IMR-90 (cell line): ENCODE measurements around the gene NRP2. TPM values are rescaled to one million over a fixed set of nuclear protein-coding genes. Genes with fewer than 3 reads are reported as not detected.

ENCODE experiments used
- ATAC-seq: fragments of 200-7000 bp; cut with Tn5 transposase; 2 replicates; pipeline ENCODE4 v1.9.1; 2020; ENCODE audit warnings: low read depth, mild to moderate bottlenecking, moderate library complexity
- BruUV-seq: library from RNA; stranded (reverse); fragments of 400-500 nt; replicated peaks from 2 replicates; lab custom pipeline; 2021; lab: Mats Ljungman, UMichigan
- CTCF ChIA-PET: fragments of 300-600 bp; formaldehyde crosslinking; extraction: SDS; loops from one replicate; lab custom pipeline; 2021; ENCODE audit warnings: antibody characterized with exemption; lab: Yijun Ruan, JAX
- POLR2A ChIA-PET: fragments of 300-600 bp; sonication (Branson Sonifier 250); formaldehyde crosslinking; loops from one replicate; lab custom pipeline; 2022; ENCODE audit warnings: antibody characterized with exemption; ENCODE audit not compliant: unreplicated experiment; lab: Charles Lee
- DNase-seq: peaks from one replicate; pipeline ENCODE4 v3.0.0; 2013
- H2AFZ ChIP-seq: replicated peaks from 2 replicates; pipeline ENCODE3; 2013; ENCODE audit warnings: low read length, mild to moderate bottlenecking; ENCODE audit not compliant: poor library complexity
- H2AK5ac ChIP-seq: 2 replicates; pipeline ENCODE4 v1.6.1; 2013; ENCODE audit warnings: low read depth, low read length, inconsistent platforms
- H2AK9ac ChIP-seq: replicated peaks from 2 replicates; pipeline ENCODE3; 2013; ENCODE audit warnings: mild to moderate bottlenecking, low read depth, low read length, moderate library complexity; ENCODE audit not compliant: poor library complexity
- H2BK120ac ChIP-seq: 2 replicates; pipeline ENCODE4 v1.6.1; 2013; ENCODE audit warnings: low read depth, low read length, inconsistent platforms
- H2BK15ac ChIP-seq: 3 replicates; pipeline ENCODE4 v1.6.1; 2013; ENCODE audit warnings: low read depth, low read length, inconsistent platforms
- H2BK20ac ChIP-seq: 2 replicates; pipeline ENCODE4 v1.6.1; 2013; ENCODE audit warnings: low read depth, mild to moderate bottlenecking, inconsistent platforms, low read length, moderate library complexity
- H2BK5ac ChIP-seq: 2 replicates; pipeline ENCODE4 v1.6.1; 2013; ENCODE audit warnings: mild to moderate bottlenecking, low read depth, low read length, inconsistent platforms; ENCODE audit not compliant: poor library complexity, severe bottlenecking
- H3K14ac ChIP-seq: replicated peaks from 2 replicates; pipeline ENCODE4 v1.6.1; 2013; ENCODE audit warnings: low read depth, low read length, inconsistent platforms
- H3K18ac ChIP-seq: 2 replicates; pipeline ENCODE4 v1.6.1; 2013; ENCODE audit warnings: low read depth, low read length, control low read depth
- H3K23ac ChIP-seq: 2 replicates; pipeline ENCODE4 v1.6.1; 2013; ENCODE audit warnings: low read depth, low read length, inconsistent platforms
- H3K27ac ChIP-seq: 2 replicates; pipeline ENCODE4 v1.5.1; 2013; ENCODE audit warnings: mild to moderate bottlenecking, control low read depth, low read length; ENCODE audit not compliant: insufficient read depth
- H3K27me3 ChIP-seq: 2 replicates; pipeline ENCODE4 v1.6.1; 2013; ENCODE audit warnings: low read length; ENCODE audit not compliant: control insufficient read depth, insufficient read depth
- H3K36me3 ChIP-seq: 2 replicates; pipeline ENCODE4 v1.6.1; 2013; ENCODE audit warnings: low read length, mixed read lengths; ENCODE audit not compliant: control insufficient read depth, insufficient read depth
- H3K4ac ChIP-seq: 2 replicates; pipeline ENCODE4 v1.6.1; 2013; ENCODE audit warnings: low read depth, low read length, inconsistent platforms
- H3K4me1 ChIP-seq: 2 replicates; pipeline ENCODE4 v1.6.1; 2013; ENCODE audit warnings: low read length, mixed read lengths; ENCODE audit not compliant: control insufficient read depth, insufficient read depth
- H3K4me2 ChIP-seq: 2 replicates; pipeline ENCODE4 v1.6.1; 2013; ENCODE audit warnings: low read depth, mild to moderate bottlenecking, control low read depth, low read length, moderate library complexity
- H3K4me3 ChIP-seq: 2 replicates; pipeline ENCODE4 v1.5.1; 2013; ENCODE audit warnings: low read depth, mild to moderate bottlenecking, control low read depth, low read length, moderate library complexity; ENCODE audit not compliant: insufficient read depth
- H3K56ac ChIP-seq: 2 replicates; pipeline ENCODE4 v1.6.1; 2013; ENCODE audit warnings: low read length, inconsistent platforms; ENCODE audit not compliant: insufficient read depth; ENCODE audit errors: extremely low read depth
- H3K79me1 ChIP-seq, 2 experiments: 2 replicates each; pipeline ENCODE4 v1.6.1; 2013; ENCODE audit warnings: low read length in 2 of 2, inconsistent platforms in 1 of 2, low read depth in 1 of 2
- H3K9ac ChIP-seq: 2 replicates; pipeline ENCODE4 v1.6.1; 2013; ENCODE audit warnings: low read depth, low read length, control low read depth
- H3K9me1 ChIP-seq: 2 replicates; pipeline ENCODE4 v1.6.1; 2013; ENCODE audit warnings: low read length, inconsistent platforms; ENCODE audit not compliant: insufficient read depth
- H3K9me3 ChIP-seq: 2 replicates; pipeline ENCODE4 v1.6.1; 2013; ENCODE audit warnings: low read length; ENCODE audit not compliant: control insufficient read depth, insufficient read depth
- H4K20me1 ChIP-seq: 2 replicates; pipeline ENCODE4 v1.6.1; 2013; ENCODE audit warnings: low read length, inconsistent platforms; ENCODE audit not compliant: insufficient read depth
- H4K5ac ChIP-seq: 2 replicates; pipeline ENCODE4 v1.6.1; 2013; ENCODE audit warnings: mild to moderate bottlenecking, low read depth, low read length, control low read depth
- H4K8ac ChIP-seq, 2 experiments: 2 replicates each; pipeline ENCODE4 v1.6.1; 2013; ENCODE audit warnings: low read depth in 2 of 2, low read length in 2 of 2, control low read depth in 1 of 2, inconsistent platforms in 1 of 2
- H4K91ac ChIP-seq: 2 replicates; pipeline ENCODE4 v1.6.1; 2013; ENCODE audit warnings: low read depth, low read length, inconsistent platforms; ENCODE audit not compliant: insufficient read depth
- BHLHE40 ChIP-seq: fragments of 150-350 bp; IDR thresholded peaks from 2 replicates; pipeline ENCODE4 v1.6.1; 2016; ENCODE audit warnings: mild to moderate bottlenecking, low read depth, low read length
- CEBPB ChIP-seq: IDR thresholded peaks from 2 replicates; pipeline ENCODE4 v1.6.1; 2012; ENCODE audit warnings: low read depth, low read length, improper control_type of control experiment
- CHD1 ChIP-seq: IDR thresholded peaks from 2 replicates; pipeline ENCODE4 v1.6.1; 2012; ENCODE audit warnings: low read depth, low read length, improper control_type of control experiment
- CTCF ChIP-seq: conservative IDR thresholded peaks from 2 replicates; pipeline ENCODE4 v1.5.1; 2012; ENCODE audit warnings: mild to moderate bottlenecking, low read depth, low read length, improper control_type of control experiment
- FOS ChIP-seq: fragments of 150-350 bp; IDR thresholded peaks from 2 replicates; pipeline ENCODE4 v1.6.1; 2016; ENCODE audit warnings: low read depth, low read length
- MAFK ChIP-seq: IDR thresholded peaks from 2 replicates; pipeline ENCODE4 v1.6.1; 2012; ENCODE audit warnings: low read depth, low read length, improper control_type of control experiment
- MAZ ChIP-seq: IDR thresholded peaks from 2 replicates; pipeline ENCODE4 v1.6.1; 2012; ENCODE audit warnings: low read depth, mild to moderate bottlenecking, low read length, improper control_type of control experiment, moderate library complexity, borderline replicate concordance
- MXI1 ChIP-seq: IDR thresholded peaks from 2 replicates; pipeline ENCODE4 v1.6.1; 2012; ENCODE audit warnings: low read depth, mild to moderate bottlenecking, low read length, moderate library complexity, borderline replicate concordance
- NFE2L2 ChIP-seq: fragments of 150-350 bp; IDR thresholded peaks from 2 replicates; pipeline ENCODE4 v1.6.1; 2016; ENCODE audit warnings: low read depth, mild to moderate bottlenecking, low read length
- POLR2A ChIP-seq: IDR thresholded peaks from 2 replicates; pipeline ENCODE4 v1.6.1; 2012; ENCODE audit warnings: mild to moderate bottlenecking, low read depth, low read length
- RAD21 ChIP-seq: IDR thresholded peaks from 2 replicates; pipeline ENCODE4 v1.6.1; 2012; ENCODE audit warnings: low read length, improper control_type of control experiment
- RCOR1 ChIP-seq: IDR thresholded peaks from 2 replicates; pipeline ENCODE4 v1.6.1; 2012; ENCODE audit warnings: mild to moderate bottlenecking, low read length, improper control_type of control experiment; ENCODE audit not compliant: insufficient replicate concordance
- RFX5 ChIP-seq: IDR thresholded peaks from 2 replicates; pipeline ENCODE4 v1.8.0; 2012; ENCODE audit warnings: low read depth, mild to moderate bottlenecking, low read length, moderate library complexity
- SMC3 ChIP-seq: fragments of 150-350 bp; IDR thresholded peaks from 2 replicates; pipeline ENCODE4 v1.6.1; 2016; ENCODE audit warnings: low read depth, mild to moderate bottlenecking, antibody characterized with exemption, low read length, moderate library complexity
- USF2 ChIP-seq: fragments of 150-350 bp; IDR thresholded peaks from 2 replicates; pipeline ENCODE4 v1.6.1; 2017; ENCODE audit warnings: mild to moderate bottlenecking, antibody characterized with exemption, low read length, low read depth
- WGBS, 2 experiments: methylation state at CpG; one replicate each; pipeline versions ENCODE4 v1.1.5 to v1.1.7; 2013; ENCODE audit warnings: missing lambda C conversion rate in 2 of 2; ENCODE audit not compliant: insufficient read length in 1 of 2; ENCODE audit errors: extremely low coverage in 2 of 2; 5-methylcytosine and 5-hydroxymethylcytosine counted together
- dilution Hi-C: fragments of 300-500 bp; cut with HindIII; formaldehyde crosslinking; loops from one replicate; pipeline ENCODE4 v1.14.3; 2018; ENCODE audit warnings: low sequenced_read_pairs; ENCODE audit not compliant: unreplicated experiment
- in situ Hi-C: fragments of 300-500 bp; cut with MboI; formaldehyde crosslinking; loops from 3 replicates; pipeline ENCODE4 v1.14.3; 2019; ENCODE audit warnings: low sequenced_read_pairs, inconsistent platforms, mixed read lengths
- intact Hi-C: fragments of 100-400 bp; cut with micrococcal nuclease; formaldehyde crosslinking; loops from 2 replicates; pipeline ENCODE4 v1.10.0; 2022
- polyA plus RNA-seq, 3 experiments: library from polyadenylated mRNA; depleted of rRNA; stranded (reverse); fragments of >200 nt; gene quantifications; 2 replicates each; pipeline ENCODE4 v1.2.3, GENCODE V29; 2012; ENCODE audit warnings: low replicate concordance in 1 of 3
- total RNA-seq: library from RNA; depleted of rRNA; stranded (reverse); fragments of >200 nt; gene quantifications from 2 replicates; pipeline ENCODE4 v1.2.3, GENCODE V29; 2012

The NRP2 gene
- total and polyA plus RNA-seq, 2 of the 4 experiments (the other 2 are of a cell fraction), result 46.4 to 51.3 TPM

GRCh38 chr2:205686056-205686782 lies 3.9 kb downstream of the NRP2 start:
- ATAC-seq (no peak), DNase-seq (no peak)
- Histone ChIP-seq H3K27me3 (no peaks in the 10 kb centered on the region), H3K4me2 (peak overlapping the region; percentile 84), H3K36me3 (peaks cover 7% of the 10 kb centered on the region; the same call in 1 of the 2 replicates), H3K9me3 (no peaks in the 10 kb centered on the region), H2BK15ac (peak overlapping the region; percentile 91; the same call in 1 of the 3 replicates), H3K18ac (peak overlapping the region; percentile 51), H2BK5ac (peak overlapping the region; percentile 30), H2AK9ac (peak overlapping the region; percentile 43), H4K5ac (peak overlapping the region; percentile 19), H3K4ac (peak overlapping the region; percentile 82), H3K4me3 (peak overlapping the region; percentile 90), H3K56ac (no peak overlapping the region), H4K91ac (peak overlapping the region; percentile 73; the same call in 1 of the 2 replicates), H3K4me1 (peaks cover 12% of the 10 kb centered on the region), H2BK20ac (peak overlapping the region; percentile 58), H3K14ac (peak overlapping the region; percentile 70; the same call in 1 of the 2 replicates), H3K9me1 (0 out of 2 replicates have a peak, but pooled peaks cover 6% of the 10 kb centered on the region), H4K20me1 (no peaks in the 10 kb centered on the region; the same call in 1 of the 2 replicates), H4K8ac (peak overlapping the region; percentile 76 to 77; a peak in 2 of 4 replicates), H3K9ac (peak overlapping the region; percentile 95), H2BK120ac (peak overlapping the region; percentile 74), H3K27ac (peak overlapping the region; percentile 90), H3K79me1 (peaks cover 22 to 64% of the 10 kb centered on the region in 2 experiments), H2AK5ac (0 out of 2 replicates have a peak overlapping the region, but pooled peaks have one; percentile 19), H2AFZ (peak overlapping the region; percentile 90), H3K23ac (peak overlapping the region; percentile 74)
- BruUV-seq, result no TSS peak
- dilution Hi-C loops, result no loop called here
- WGBS, 2 experiments, result 0% methylated on average over 3 of the region's 45 CpGs; no CpG with 5 or more reads in 1 of the 2 experiments
- in situ Hi-C loops, result loop anchor here (5.0 to 25.0 kb wide), 5 partner anchors 46 to 1149 kb away; partner anchors contain the start of gene PARD3B
- intact Hi-C loops, result loop anchor here (1.0 to 10.0 kb wide), 2 partner anchors 45 to 661 kb away; no protein-coding TSS in a partner anchor
- POLR2A ChIA-PET, result no interaction called here
- CTCF ChIA-PET, result no interaction called here
- no peak for TF ChIP-seq USF2
- TF ChIP-seq FOS, result no peak
- TF ChIP-seq BHLHE40, result no peak
- no peak for TF ChIP-seq CTCF
- TF ChIP-seq RAD21, result no peak
- TF ChIP-seq SMC3, result no peak
- TF ChIP-seq NFE2L2, result no peak
- no peak for TF ChIP-seq POLR2A
- no peak for TF ChIP-seq MXI1
- TF ChIP-seq MAFK, result no peak
- no peak for TF ChIP-seq RCOR1
- TF ChIP-seq CEBPB, result no peak
- TF ChIP-seq RFX5, result no peak
- TF ChIP-seq CHD1, result no peak
- TF ChIP-seq MAZ, result no peak
